Central memory CD4-positive, alpha-beta T cell (primary cell): Measurements from ENCODE around the gene RAB14.
A peak's percentile ranks its signal among the peaks of the same experiment; 100 is the strongest.

ENCODE experiments used
- DNase-seq: peaks from one replicate; pipeline ENCODE4 v3.0.0; 2022
- total RNA-seq, 3 experiments: gene quantifications; one replicate each; lab custom pipeline; 2026; lab: John Stamatoyannopoulos, UW

The RAB14 gene
- total RNA-seq, result 99.4 to 120 (median 100) reads per million in 3 experiments

GRCh38 chr9:121201738-121202533, at the start of gene RAB14:
Gene RAB14, minus strand, starts transcription at chr9:121201869. Its CDS starts 8,457 bp downstream, at chr9:121193412.
- DNase-seq, result peak; percentile 100

GRCh38 chr9:121249563-121249962, 47.9 kb upstream of the RAB14 start:
- no peak for DNase-seq

GRCh38 chr9:121246821-121247561, 45.3 kb upstream of the RAB14 start:
- no peak for DNase-seq

- no peak for DNase-seq
Observed at GRCh38 chr9:121242959-121243346, 41.3 kb upstream of the RAB14 start.

GRCh38 chr9:121242219-121242958, 40.7 kb upstream of the RAB14 start:
- no peak for DNase-seq

GRCh38 chr9:121240472-121241135, 38.9 kb upstream of the RAB14 start:
- DNase-seq, result no peak

- DNase-seq, result no peak
Observed at GRCh38 chr9:121239851-121240250, 38.2 kb upstream of the RAB14 start.

GRCh38 chr9:121239071-121239470, 37.4 kb upstream of the RAB14 start:
- no peak for DNase-seq

GRCh38 chr9:121237916-121238315, 36.2 kb upstream of the RAB14 start:
- DNase-seq, result no peak

- no peak for DNase-seq
Observed at GRCh38 chr9:121235512-121235911, 33.8 kb upstream of the RAB14 start.

- no peak for DNase-seq
Observed at GRCh38 chr9:121234832-121235161, 33.1 kb upstream of the RAB14 start.

- DNase-seq, result no peak
Observed at GRCh38 chr9:121233906-121234831, 32.5 kb upstream of the RAB14 start.

- DNase-seq, result no peak
Observed at GRCh38 chr9:121232251-121232650, 30.6 kb upstream of the RAB14 start.

- no peak for DNase-seq
Observed at GRCh38 chr9:121230256-121230655, 28.6 kb upstream of the RAB14 start.

- no peak for DNase-seq
Observed at GRCh38 chr9:121227862-121228261, 26.2 kb upstream of the RAB14 start.

- DNase-seq, result no peak
Observed at GRCh38 chr9:121226175-121226574, 24.5 kb upstream of the RAB14 start.

- DNase-seq, result no peak
Observed at GRCh38 chr9:121225240-121225639, 23.6 kb upstream of the RAB14 start.

GRCh38 chr9:121222524-121223171, 21.0 kb upstream of the RAB14 start:
- DNase-seq, result no peak

- no peak for DNase-seq
Observed at GRCh38 chr9:121221664-121222055, 20.0 kb upstream of the RAB14 start.

- no peak for DNase-seq
Observed at GRCh38 chr9:121220996-121221663, 19.5 kb upstream of the RAB14 start.

GRCh38 chr9:121219530-121219929, 17.9 kb upstream of the RAB14 start:
- no peak for DNase-seq
